Activated naive CD4-positive, alpha-beta T cell treated with anti-CD3 and anti-CD28 coated beads, Interleukin-2, amount 50 U/mL, for 16 hours (primary cell): ENCODE data around the gene TEK.

Source experiments
- DNase-seq: peaks from one replicate; pipeline ENCODE4 v3.0.0-alpha.2; 2020

Gene TEK

GRCh38 chr9:27248702-27249101 lies 139.7 kb downstream of the TEK start:
- DNase-seq = no peak

GRCh38 chr9:27258662-27259061 lies 149.6 kb downstream of the TEK start:
- no peak for DNase-seq

- DNase-seq = no peak
Measured at GRCh38 chr9:27260789-27261516, 151.9 kb downstream of the TEK start.

- no peak for DNase-seq
Measured at GRCh38 chr9:27261517-27262211, 152.6 kb downstream of the TEK start.

- DNase-seq = no peak
Measured at GRCh38 chr9:27272103-27272502, 163.1 kb downstream of the TEK start.

- DNase-seq = no peak
Measured at GRCh38 chr9:27273186-27273585, 164.2 kb downstream of the TEK start.

GRCh38 chr9:27276193-27277030 lies 167.4 kb downstream of the TEK start:
- DNase-seq = no peak

GRCh38 chr9:27278374-27278773 lies 169.3 kb downstream of the TEK start:
- DNase-seq = no peak

GRCh38 chr9:27279611-27280010 lies 170.6 kb downstream of the TEK start:
- DNase-seq = no peak
